Lower leg skin (tissue), 3 donors: Measurements from ENCODE around the gene RGS7.

Experiments used
- POLR2A ChIP-seq, 2 donors: fragments of 450-650 bp; IDR thresholded peaks; one replicate each; pipeline ENCODE4 v1.6.1; 2016 to 2017; ENCODE audit warnings: antibody characterized with exemption in 2 of 2, mild to moderate bottlenecking in 1 of 2, moderate library complexity in 1 of 2
- TF ChIP-seq, protein P1 (sequence below), 3 donors: fragments of 450-650 bp; IDR thresholded peaks; one replicate each; pipeline ENCODE4 v1.5.1; 2016; ENCODE audit warnings: antibody characterized with exemption in 3 of 3, mild to moderate bottlenecking in 3 of 3, moderate library complexity in 2 of 3

- TF ChIP-seq, protein P1, sequence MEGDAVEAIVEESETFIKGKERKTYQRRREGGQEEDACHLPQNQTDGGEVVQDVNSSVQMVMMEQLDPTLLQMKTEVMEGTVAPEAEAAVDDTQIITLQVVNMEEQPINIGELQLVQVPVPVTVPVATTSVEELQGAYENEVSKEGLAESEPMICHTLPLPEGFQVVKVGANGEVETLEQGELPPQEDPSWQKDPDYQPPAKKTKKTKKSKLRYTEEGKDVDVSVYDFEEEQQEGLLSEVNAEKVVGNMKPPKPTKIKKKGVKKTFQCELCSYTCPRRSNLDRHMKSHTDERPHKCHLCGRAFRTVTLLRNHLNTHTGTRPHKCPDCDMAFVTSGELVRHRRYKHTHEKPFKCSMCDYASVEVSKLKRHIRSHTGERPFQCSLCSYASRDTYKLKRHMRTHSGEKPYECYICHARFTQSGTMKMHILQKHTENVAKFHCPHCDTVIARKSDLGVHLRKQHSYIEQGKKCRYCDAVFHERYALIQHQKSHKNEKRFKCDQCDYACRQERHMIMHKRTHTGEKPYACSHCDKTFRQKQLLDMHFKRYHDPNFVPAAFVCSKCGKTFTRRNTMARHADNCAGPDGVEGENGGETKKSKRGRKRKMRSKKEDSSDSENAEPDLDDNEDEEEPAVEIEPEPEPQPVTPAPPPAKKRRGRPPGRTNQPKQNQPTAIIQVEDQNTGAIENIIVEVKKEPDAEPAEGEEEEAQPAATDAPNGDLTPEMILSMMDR (IDR thresholded peaks at IDR 0.05): no peak
- TF ChIP-seq POLR2A (IDR thresholded peaks at IDR 0.05): no peak
These were observed 532.8 kb downstream of the RGS7 start for GRCh38 chr1:240824238-240824637.
